G401.6 (cell line): ENCODE data around the gene AVL9.
"Not testable (repeated sequence)": the region's sequence is repeated elsewhere in the genome, so short reads cannot be mapped to it uniquely, and the experiment has no call there.

Experiments used
- FAIRE-seq: peaks from 2 replicates; lab custom pipeline; 2012; peaks lifted over from hg19 to GRCh38; lab: Jason Lieb, UNC

The AVL9 gene

GRCh38 chr7:32591938-32592337 lies 96.6 kb downstream of the AVL9 start:
- FAIRE-seq: no peak

- no peak for FAIRE-seq
Measured at GRCh38 chr7:32592701-32593100, 97.4 kb downstream of the AVL9 start.

GRCh38 chr7:32594965-32595490 lies 99.7 kb downstream of the AVL9 start:
- FAIRE-seq: no peak

GRCh38 chr7:32601196-32601595 lies 105.9 kb downstream of the AVL9 start:
- FAIRE-seq: not testable (repeated sequence)

- no peak for FAIRE-seq
Measured at GRCh38 chr7:32602470-32602869, 107.2 kb downstream of the AVL9 start.

GRCh38 chr7:32603492-32603891 lies 108.2 kb downstream of the AVL9 start:
- FAIRE-seq: not testable (repeated sequence)

GRCh38 chr7:32604047-32604446 lies 108.8 kb downstream of the AVL9 start:
- FAIRE-seq: not testable (repeated sequence)

GRCh38 chr7:32605032-32605431 lies 109.7 kb downstream of the AVL9 start:
- no peak for FAIRE-seq

- FAIRE-seq: no peak
Measured at GRCh38 chr7:32609463-32609862, 114.2 kb downstream of the AVL9 start.

GRCh38 chr7:32611201-32612099 lies 116.2 kb downstream of the AVL9 start:
- FAIRE-seq: no peak

- FAIRE-seq: no peak
Measured at GRCh38 chr7:32616625-32617024, 121.3 kb downstream of the AVL9 start.

- FAIRE-seq: no peak
Measured at GRCh38 chr7:32618470-32618869, 123.2 kb downstream of the AVL9 start.

GRCh38 chr7:32618987-32619386 lies 123.7 kb downstream of the AVL9 start:
- no peak for FAIRE-seq

- not testable (repeated sequence) for FAIRE-seq
Measured at GRCh38 chr7:32619416-32619815, 124.1 kb downstream of the AVL9 start.

GRCh38 chr7:32631021-32631420 lies 135.7 kb downstream of the AVL9 start:
- FAIRE-seq: no peak

GRCh38 chr7:32631590-32632497 lies 136.6 kb downstream of the AVL9 start:
- FAIRE-seq: not testable (repeated sequence)

- not testable (repeated sequence) for FAIRE-seq
Measured at GRCh38 chr7:32633446-32633845, 138.2 kb downstream of the AVL9 start.

- FAIRE-seq: peak; percentile 31
Measured at GRCh38 chr7:32634798-32635393, 139.6 kb downstream of the AVL9 start.

GRCh38 chr7:32636725-32637462 lies 141.6 kb downstream of the AVL9 start:
- FAIRE-seq: not testable (repeated sequence)

GRCh38 chr7:32637611-32638010 lies 142.3 kb downstream of the AVL9 start:
- FAIRE-seq: not testable (repeated sequence)
